GM13977 (cell line): ENCODE results near the gene DDAH1.

Experiments
- DNase-seq: peaks from one replicate; pipeline ENCODE4 v3.0.0; 2012; ENCODE audit warnings: low spot score
- in situ Hi-C: fragments of 300-500 bp; cut with MboI; formaldehyde crosslinking; loops from one replicate; pipeline ENCODE4 v1.12.0; 2022; ENCODE audit warnings: low sequenced_read_pairs, low pct_unique_long_range_greater_than_20kb, mixed read lengths, inconsistent platforms; ENCODE audit not compliant: unreplicated experiment
- TF ChIP-seq, protein P1 (sequence below): IDR thresholded peaks from 2 replicates; pipeline ENCODE4 v1.5.1; 2012; ENCODE audit warnings: mild to moderate bottlenecking, control low read depth; ENCODE audit not compliant: insufficient read depth; ENCODE audit errors: extremely low read depth, missing control alignments

Gene DDAH1

DNA sequence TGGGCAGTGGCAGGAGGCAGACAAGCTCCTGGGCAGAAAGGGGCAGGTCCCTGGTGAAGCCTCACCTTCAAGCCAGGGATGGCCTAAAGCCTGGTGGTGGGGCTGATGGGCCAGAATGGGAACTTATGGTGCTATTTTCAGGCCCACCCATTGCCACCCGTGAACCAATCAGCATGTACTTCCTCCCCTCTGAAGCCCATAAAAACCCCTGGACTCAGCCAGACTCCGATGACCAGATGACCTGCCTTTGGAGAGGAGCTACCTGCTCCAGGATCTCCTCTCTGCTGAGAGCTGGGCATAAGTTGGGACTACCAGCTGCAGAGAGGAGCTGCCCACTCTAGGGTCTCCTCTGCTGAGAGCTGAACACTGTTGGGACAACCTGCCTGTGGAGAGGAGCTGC, 180.8 kb downstream of the DDAH1 start:
- in situ Hi-C loops: no loop called here
- DNase-seq: no peak
- TF ChIP-seq, protein P1, sequence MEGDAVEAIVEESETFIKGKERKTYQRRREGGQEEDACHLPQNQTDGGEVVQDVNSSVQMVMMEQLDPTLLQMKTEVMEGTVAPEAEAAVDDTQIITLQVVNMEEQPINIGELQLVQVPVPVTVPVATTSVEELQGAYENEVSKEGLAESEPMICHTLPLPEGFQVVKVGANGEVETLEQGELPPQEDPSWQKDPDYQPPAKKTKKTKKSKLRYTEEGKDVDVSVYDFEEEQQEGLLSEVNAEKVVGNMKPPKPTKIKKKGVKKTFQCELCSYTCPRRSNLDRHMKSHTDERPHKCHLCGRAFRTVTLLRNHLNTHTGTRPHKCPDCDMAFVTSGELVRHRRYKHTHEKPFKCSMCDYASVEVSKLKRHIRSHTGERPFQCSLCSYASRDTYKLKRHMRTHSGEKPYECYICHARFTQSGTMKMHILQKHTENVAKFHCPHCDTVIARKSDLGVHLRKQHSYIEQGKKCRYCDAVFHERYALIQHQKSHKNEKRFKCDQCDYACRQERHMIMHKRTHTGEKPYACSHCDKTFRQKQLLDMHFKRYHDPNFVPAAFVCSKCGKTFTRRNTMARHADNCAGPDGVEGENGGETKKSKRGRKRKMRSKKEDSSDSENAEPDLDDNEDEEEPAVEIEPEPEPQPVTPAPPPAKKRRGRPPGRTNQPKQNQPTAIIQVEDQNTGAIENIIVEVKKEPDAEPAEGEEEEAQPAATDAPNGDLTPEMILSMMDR: no peak

GRCh38 chr1:85283475-85284199, 181.3 kb downstream of the DDAH1 start:
- TF ChIP-seq, protein P1: no peak
- no peak for DNase-seq
- in situ Hi-C loops: no loop called here

GRCh38 chr1:85282424-85282823, 182.5 kb downstream of the DDAH1 start:
- in situ Hi-C loops: no loop called here
- DNase-seq: no peak
- TF ChIP-seq, protein P1: no peak

DNA sequence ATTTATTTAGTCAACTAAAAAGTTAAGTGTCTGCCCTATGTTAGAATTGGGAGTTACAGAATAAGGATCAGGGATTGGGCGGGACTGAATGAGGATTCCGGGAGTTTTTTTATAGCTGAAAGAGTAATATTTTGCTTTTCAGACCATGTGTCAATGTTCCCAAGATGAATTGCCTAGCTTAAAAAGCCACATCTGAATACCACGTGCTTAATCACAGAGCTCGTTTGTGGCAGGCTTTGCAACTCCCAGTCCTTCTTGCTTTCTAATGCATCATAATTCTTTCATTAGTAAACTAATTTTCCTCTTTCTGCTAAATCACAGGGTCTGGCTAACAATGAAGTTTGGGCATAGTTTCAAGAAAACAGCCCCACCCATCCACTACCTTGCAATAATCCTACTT, 184.3 kb downstream of the DDAH1 start:
- TF ChIP-seq, protein P1: no peak
- in situ Hi-C loops: no loop called here
- no peak for DNase-seq

GRCh38 chr1:85279458-85280080, 185.4 kb downstream of the DDAH1 start:
- no peak for DNase-seq
- in situ Hi-C loops: no loop called here
- TF ChIP-seq, protein P1: no peak

DNA sequence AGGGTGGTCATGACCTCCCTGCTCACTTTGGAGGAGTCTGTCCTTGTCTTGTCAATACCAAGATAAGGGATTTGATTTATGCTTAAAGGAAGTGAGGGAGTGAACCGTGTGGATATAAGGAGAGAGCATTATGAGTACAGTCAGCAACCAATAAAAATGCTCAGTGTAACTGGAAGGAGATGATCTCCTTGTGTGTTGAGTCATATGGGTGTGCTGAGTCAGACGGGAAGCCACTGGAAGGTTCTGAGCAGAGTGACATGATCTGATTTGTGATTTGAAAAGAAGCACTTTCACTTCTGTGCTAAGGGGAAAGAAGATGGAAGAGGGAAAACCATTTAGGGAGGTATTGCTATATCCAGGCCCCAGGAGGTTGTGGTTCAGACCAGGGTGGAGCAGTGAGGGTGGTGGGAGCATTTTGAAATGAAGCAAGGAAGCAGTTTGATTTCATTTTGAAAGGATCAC, 186.1 kb downstream of the DDAH1 start:
- TF ChIP-seq, protein P1: no peak
- in situ Hi-C loops: no loop called here
- DNase-seq: peak; percentile 53
